ENCODE results near the gene MED8.

Gene MED8

DNA sequence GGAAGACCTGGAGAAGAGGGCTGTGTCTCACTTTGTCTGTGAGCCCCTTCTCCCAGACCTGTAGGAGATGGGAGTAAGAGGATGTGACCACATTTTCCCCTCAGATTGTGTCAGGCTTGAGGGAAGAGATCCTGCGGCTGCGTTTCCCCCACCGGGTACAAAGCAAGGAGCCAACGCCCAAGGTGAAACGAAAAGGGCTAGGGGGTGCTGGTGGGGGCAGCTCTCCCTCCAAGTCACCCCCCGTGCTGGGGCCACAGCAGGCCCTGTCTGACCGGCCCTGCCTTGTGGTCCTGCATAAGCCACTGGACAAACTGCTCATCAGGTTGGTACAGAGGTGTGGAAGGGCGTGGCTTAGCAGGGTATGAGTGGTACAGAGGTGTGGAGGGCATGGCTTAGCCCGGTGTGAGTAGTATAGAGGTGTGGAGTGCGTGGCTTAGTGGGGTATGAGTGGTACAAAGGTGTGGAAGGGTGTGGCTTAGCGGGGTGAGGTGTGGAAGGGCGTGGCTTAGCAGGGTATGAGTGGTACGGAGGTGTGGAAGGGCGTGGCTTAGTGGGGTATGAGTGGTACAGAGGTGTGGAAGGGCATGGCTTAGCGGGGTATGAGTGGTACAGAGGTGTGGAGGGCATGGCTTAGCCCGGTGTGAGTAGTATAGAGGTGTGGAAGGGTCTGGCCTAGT lies 33.5 kb upstream of the MED8 start:
- no peak for DNase-seq (ENCODE audit: low read depth)
- no peak overlapping the region for H3K4me3 ChIP-seq (ENCODE audit: control insufficient read depth, low read depth, low read length)
- TF ChIP-seq, protein P1, sequence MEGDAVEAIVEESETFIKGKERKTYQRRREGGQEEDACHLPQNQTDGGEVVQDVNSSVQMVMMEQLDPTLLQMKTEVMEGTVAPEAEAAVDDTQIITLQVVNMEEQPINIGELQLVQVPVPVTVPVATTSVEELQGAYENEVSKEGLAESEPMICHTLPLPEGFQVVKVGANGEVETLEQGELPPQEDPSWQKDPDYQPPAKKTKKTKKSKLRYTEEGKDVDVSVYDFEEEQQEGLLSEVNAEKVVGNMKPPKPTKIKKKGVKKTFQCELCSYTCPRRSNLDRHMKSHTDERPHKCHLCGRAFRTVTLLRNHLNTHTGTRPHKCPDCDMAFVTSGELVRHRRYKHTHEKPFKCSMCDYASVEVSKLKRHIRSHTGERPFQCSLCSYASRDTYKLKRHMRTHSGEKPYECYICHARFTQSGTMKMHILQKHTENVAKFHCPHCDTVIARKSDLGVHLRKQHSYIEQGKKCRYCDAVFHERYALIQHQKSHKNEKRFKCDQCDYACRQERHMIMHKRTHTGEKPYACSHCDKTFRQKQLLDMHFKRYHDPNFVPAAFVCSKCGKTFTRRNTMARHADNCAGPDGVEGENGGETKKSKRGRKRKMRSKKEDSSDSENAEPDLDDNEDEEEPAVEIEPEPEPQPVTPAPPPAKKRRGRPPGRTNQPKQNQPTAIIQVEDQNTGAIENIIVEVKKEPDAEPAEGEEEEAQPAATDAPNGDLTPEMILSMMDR (IDR thresholded peaks at IDR 0.05; ENCODE audit: control insufficient read depth, insufficient read depth, low read depth, low read length, missing control alignments): no peak

DNA sequence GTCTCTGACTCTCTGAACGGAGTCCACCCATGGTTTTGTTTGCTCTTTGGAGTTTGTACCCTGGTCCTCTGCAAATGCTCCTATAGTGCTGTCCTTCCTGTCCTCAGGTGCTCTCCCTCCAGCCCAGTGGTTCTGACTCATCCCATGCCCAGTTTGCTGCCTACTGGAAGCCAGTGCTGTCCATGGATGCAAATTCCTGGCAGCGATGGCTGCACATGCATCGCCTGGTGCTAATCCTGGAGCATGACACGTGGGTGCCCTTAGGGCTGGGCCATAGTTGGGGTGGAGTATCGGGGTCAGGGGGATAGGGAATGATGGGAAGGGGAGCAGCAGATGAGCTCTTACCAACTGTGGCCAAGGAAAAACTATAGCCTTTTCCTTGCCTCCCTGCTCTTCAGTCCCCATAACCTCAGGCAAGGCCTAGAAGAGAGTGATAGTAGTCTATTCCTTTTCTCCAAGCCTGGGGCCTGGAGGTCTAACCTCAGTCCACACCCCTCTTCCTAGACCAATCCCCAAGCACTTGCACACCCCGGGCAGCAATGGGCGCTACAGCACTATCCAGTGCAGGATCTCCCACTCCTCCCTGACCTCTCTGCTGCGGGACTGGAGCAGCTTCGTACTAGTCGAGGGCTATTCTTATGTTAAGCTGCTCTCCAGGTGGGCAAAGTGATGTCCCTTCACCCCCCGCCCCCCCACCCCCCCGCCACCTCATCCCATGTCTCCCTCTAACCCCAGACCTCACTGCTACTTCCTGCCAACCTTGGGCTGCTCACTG lies 32.6 kb upstream of the MED8 start:
- H3K4me3 ChIP-seq (ENCODE audit: control insufficient read depth, low read depth, low read length): no peak overlapping the region
- no peak for DNase-seq (ENCODE audit: low read depth)
- TF ChIP-seq, protein P1 (IDR thresholded peaks at IDR 0.05; ENCODE audit: control insufficient read depth, insufficient read depth, low read depth, low read length, missing control alignments): no peak

DNA sequence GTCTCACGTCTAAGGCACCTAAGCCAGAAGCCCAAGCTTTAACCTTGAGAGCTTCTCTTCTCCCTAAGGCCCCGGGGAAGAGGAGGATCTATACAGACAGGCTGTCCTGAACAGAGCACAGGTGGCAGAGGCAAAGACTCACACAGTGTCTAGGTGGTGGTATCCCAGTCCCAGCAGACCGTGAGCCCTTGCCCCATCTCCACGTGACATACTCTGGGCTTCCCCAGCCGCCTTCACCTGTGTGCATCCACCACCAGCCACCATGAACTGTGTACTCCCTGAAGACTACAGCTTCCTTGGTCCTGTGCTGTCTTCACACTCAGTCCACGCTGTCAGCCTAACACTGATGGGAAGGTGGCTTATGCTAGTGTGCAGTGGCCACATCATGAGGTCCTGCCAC lies 31.8 kb upstream of the MED8 start:
- no peak overlapping the region for H3K4me3 ChIP-seq (ENCODE audit: control insufficient read depth, low read depth, low read length)
- TF ChIP-seq, protein P1 (IDR thresholded peaks at IDR 0.05; ENCODE audit: control insufficient read depth, insufficient read depth, low read depth, low read length, missing control alignments): no peak
- DNase-seq (ENCODE audit: low read depth): no peak

DNA sequence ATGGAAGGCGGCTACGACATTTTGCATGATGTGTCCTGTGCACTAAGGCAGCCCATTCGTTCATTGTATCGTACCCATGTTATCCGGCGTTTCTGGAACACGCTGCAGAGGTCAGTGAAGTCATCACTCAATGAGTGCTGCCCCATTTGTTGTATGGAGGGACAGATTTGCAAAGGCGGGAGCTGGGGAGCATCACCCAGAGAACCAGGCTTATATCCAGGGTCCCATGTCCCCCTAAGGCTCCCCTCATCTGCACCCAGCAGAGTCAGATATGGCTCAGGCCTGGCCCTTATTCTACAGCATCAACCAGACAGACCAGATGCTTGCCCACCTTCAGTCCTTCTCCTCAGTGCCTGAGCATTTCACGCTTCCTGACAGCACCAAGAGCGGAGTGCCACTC lies 31.3 kb upstream of the MED8 start:
- H3K4me3 ChIP-seq (ENCODE audit: control insufficient read depth, low read depth, low read length): no peak overlapping the region
- DNase-seq (ENCODE audit: low read depth): no peak
- TF ChIP-seq, protein P1 (IDR thresholded peaks at IDR 0.05; ENCODE audit: control insufficient read depth, insufficient read depth, low read depth, low read length, missing control alignments): no peak

DNA sequence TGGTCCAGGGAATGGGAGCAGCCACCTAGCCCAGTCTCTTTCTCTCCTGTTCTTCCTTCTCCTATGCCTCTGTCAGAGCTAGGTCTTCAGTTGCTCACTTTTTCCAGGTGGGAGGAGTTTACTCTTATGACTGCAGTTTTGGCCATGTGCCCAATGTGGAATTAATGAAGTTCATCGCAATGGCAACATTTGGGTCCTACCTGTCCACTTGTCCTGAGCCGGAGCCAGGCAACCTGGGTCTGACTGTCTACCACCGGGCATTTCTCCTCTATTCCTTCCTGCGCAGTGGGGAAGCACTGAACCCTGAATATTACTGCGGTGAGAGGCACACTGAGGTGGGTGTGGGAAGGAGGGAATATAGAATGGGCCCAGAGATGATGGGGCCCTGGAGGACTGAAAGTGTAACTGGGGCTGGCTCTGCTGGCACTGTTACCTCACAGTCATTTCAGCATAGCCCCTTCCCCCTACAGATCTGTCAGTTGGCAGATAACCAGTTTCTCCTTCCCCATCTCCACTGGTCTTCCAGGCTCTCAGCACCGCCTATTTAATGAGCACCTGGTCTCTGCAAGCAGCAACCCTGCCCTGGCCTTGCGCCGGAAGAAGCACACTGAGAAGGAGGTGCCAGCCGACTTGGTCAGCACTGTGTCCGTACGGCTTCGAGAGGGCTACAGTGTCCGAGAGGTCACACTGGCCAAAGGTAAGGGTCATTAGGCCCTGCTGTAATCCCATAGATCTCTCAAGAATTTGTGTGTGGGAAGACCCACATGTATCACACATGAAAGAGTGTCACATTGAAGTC lies 30.2 kb upstream of the MED8 start:
- no peak for DNase-seq (ENCODE audit: low read depth)
- H3K4me3 ChIP-seq (ENCODE audit: control insufficient read depth, low read depth, low read length): no peak overlapping the region
- TF ChIP-seq, protein P1 (IDR thresholded peaks at IDR 0.05; ENCODE audit: control insufficient read depth, insufficient read depth, low read depth, low read length, missing control alignments): no peak

DNA sequence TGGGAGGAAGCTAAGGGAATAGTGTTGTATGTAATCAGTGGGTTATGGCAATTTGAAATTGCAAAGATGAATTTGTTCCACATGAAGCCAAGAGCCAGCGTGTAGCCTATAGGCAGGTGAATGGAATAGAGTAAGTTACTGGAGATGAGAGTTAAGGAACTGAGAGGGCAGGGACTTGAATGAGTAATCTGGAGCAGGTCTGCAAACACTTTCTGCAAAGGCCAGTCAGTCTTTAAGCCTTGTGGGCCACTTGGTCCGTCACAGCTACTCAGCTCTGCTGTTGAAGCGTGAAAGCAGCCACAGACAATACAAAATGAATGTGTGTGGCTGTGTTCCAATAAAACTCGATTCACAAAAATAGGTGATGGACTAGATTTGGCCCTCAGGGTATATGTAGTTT lies 29.3 kb upstream of the MED8 start:
- DNase-seq (ENCODE audit: low read depth): no peak
- TF ChIP-seq, protein P1 (IDR thresholded peaks at IDR 0.05; ENCODE audit: control insufficient read depth, insufficient read depth, low read depth, low read length, missing control alignments): no peak

More for the DNA sequence above, 29.3 kb upstream of the MED8 start:
- H3K4me3 ChIP-seq (ENCODE audit: control insufficient read depth, low read depth, low read length): no peak overlapping the region

Measured in AG09309 (cell line).